WERI-Rb-1 (cell line): ENCODE results near the gene LRIT2.

Source experiments
- DNase-seq: peaks from one replicate; pipeline ENCODE4 v3.0.0-alpha.2; 2020
- H3K27ac ChIP-seq: fragments of 250-450 bp; sonication (Bioruptor Pico); 2 replicates; pipeline ENCODE4 v1.5.1; 2020; ENCODE audit warnings: mild to moderate bottlenecking, moderate library complexity
- H3K27me3 ChIP-seq: fragments of 250-450 bp; sonication (Bioruptor Pico); 2 replicates; pipeline ENCODE4 v1.5.1; 2021; ENCODE audit warnings: mild to moderate bottlenecking, low read depth, moderate library complexity; ENCODE audit not compliant: insufficient read depth, severe bottlenecking
- H3K36me3 ChIP-seq: fragments of 250-450 bp; sonication (Bioruptor Pico); 2 replicates; pipeline ENCODE4 v1.5.1; 2020; ENCODE audit warnings: mild to moderate bottlenecking, moderate library complexity
- H3K4me3 ChIP-seq: 2 replicates; pipeline ENCODE4 v1.5.1; 2011; ENCODE audit warnings: low read depth, mild to moderate bottlenecking, control low read depth, low read length
- H3K9me3 ChIP-seq: fragments of 250-450 bp; sonication (Bioruptor Pico); 2 replicates; pipeline ENCODE4 v1.5.1; 2021; ENCODE audit warnings: mild to moderate bottlenecking, moderate library complexity; ENCODE audit not compliant: severe bottlenecking
- TF ChIP-seq, protein P1 (sequence below): IDR thresholded peaks from 2 replicates; pipeline ENCODE4 v1.5.1; 2011; ENCODE audit warnings: low read depth, mild to moderate bottlenecking, control low read depth, inconsistent platforms, low read length

Gene LRIT2

DNA sequence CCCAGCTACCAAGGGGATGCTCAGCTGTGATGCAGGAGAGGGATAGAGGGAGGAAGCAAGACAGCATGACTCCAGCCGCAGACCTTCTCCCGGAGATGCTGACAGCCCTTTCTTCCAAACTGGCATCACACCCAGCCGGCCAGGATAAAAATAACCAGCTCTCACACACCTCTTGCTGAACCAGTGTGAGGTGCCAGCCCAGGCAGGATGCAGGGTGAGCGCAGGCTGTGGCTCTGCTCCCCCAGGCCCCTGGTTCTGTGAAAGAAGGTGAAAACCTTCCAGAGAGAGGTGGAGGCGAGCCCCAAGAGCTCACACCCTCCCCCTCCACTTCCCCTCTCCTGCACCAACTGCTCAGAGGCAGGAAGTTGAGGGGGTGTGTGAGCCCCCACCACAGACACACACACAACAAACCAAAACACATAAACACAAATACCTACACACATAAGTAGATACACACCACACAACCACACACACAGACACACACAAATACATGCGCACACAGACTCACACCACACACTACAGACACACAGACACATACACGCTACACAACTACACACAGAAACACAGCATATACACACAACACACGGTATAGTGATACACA lies 47.7 kb downstream of the LRIT2 start:
- no peaks in the 10 kb centered on the region for H3K36me3 ChIP-seq
- no peak overlapping the region for H3K27ac ChIP-seq
- no peak for DNase-seq
- no peaks in the 10 kb centered on the region for H3K27me3 ChIP-seq
- H3K9me3 ChIP-seq = peaks cover 12% of the 10 kb centered on the region
- H3K4me3 ChIP-seq = no peak overlapping the region
- TF ChIP-seq, protein P1, sequence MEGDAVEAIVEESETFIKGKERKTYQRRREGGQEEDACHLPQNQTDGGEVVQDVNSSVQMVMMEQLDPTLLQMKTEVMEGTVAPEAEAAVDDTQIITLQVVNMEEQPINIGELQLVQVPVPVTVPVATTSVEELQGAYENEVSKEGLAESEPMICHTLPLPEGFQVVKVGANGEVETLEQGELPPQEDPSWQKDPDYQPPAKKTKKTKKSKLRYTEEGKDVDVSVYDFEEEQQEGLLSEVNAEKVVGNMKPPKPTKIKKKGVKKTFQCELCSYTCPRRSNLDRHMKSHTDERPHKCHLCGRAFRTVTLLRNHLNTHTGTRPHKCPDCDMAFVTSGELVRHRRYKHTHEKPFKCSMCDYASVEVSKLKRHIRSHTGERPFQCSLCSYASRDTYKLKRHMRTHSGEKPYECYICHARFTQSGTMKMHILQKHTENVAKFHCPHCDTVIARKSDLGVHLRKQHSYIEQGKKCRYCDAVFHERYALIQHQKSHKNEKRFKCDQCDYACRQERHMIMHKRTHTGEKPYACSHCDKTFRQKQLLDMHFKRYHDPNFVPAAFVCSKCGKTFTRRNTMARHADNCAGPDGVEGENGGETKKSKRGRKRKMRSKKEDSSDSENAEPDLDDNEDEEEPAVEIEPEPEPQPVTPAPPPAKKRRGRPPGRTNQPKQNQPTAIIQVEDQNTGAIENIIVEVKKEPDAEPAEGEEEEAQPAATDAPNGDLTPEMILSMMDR = no peak

DNA sequence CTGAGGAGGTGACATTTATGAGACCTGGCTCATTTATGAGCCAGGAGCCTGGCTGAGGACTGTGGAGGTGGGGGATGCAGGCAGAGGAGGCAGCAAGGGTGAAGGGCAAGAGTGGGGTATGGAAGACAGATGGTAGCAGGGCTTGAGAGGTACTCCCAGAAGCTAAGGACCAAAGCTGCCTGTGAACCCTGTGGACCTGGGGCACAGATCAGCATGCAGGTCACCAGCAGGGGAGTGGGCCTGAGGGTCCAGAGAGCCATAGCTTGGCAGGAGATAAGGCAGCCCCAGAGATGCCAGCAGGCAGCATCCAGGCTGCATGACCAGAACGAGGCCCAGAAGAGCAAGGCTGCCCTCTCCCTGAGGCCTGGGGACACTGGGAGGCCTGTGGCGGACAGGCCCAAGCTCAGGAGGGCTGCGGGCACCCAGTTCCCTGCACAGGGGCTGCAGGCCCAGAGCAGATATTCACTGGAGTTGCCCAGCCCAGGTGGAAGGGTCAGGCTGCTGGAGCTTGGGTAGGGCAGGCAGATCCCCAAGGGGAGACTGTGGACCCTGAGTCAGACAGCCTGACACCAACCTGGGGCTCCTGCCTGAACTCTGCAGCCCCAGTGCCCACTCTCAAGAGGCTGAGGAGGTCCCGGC lies 48.4 kb downstream of the LRIT2 start:
- H3K27ac ChIP-seq = no peak overlapping the region
- H3K36me3 ChIP-seq = no peaks in the 10 kb centered on the region
- no peak overlapping the region for H3K4me3 ChIP-seq
- TF ChIP-seq, protein P1 = no peak
- peaks cover 8% of the 10 kb centered on the region for H3K9me3 ChIP-seq
- DNase-seq = no peak
- H3K27me3 ChIP-seq = no peaks in the 10 kb centered on the region

DNA sequence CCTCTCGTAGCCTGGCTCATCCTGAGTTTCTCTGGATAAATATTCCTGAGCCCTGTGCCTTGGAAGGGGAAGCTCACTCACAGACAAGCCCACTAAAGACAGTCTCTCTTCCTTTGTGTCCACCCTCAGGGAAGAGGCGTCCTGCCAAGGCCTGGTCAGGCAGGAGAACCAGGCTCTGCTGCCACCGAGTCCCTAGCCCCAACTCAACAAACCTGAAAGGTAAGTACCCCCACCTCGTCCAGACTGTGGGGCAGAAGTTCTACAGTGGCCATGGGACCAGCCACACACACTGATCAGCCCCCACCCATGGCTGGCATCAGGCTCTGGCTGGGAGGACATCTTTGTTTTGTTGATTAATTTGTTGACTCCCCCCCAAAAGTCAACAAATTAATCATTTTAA lies 49.0 kb downstream of the LRIT2 start:
- no peaks in the 10 kb centered on the region for H3K27me3 ChIP-seq
- no peak overlapping the region for H3K27ac ChIP-seq
- H3K9me3 ChIP-seq = peaks cover 8% of the 10 kb centered on the region
- H3K36me3 ChIP-seq = no peaks in the 10 kb centered on the region
- no peak overlapping the region for H3K4me3 ChIP-seq
- no peak for DNase-seq
- TF ChIP-seq, protein P1 = no peak

DNA sequence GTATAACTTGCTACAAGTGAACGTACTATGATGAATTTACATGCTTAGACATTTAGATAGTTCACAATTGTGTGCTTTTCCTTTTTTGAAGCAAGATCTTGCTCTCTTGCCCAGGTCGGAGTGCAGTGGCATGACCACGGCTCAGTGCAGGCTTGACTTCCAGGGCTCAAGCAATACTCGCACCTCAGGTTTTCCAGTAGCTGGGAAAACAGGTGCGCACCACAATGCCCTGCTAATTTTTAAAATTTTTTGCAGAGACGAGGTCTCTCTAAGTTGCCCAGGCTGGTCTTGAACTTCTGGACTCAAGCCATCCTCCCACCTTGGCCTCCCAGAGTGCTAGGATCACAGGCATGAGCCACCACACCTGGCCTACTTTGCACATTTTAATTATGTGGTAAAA lies 49.9 kb downstream of the LRIT2 start:
- Histone ChIP-seq H3K9me3 (peaks cover 3% of the 10 kb centered on the region), H3K27me3 (no peaks in the 10 kb centered on the region), H3K4me3 (no peak overlapping the region), H3K36me3 (no peaks in the 10 kb centered on the region), H3K27ac (no peak overlapping the region)
- no peak for DNase-seq
- TF ChIP-seq, protein P1 = no peak

DNA sequence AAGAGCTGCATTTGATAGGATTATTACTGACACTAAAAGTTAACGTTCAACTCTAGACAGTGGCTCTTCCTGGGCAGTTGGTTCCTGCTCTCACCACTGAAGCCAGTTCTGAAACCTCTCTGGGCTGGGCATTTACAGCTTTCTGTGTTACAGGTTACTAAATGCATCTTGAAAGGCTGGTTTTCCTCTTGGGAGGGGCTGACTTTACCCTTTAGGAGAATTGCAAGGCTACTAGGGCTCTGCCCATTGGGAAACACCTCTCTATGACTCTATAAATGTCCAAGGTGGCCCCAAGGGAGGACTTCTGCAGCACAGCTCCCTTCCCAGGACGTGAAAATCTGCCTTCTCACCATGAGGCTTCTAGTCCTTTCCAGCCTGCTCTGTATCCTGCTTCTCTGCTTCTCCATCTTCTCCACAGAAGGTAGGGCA lies 51.8 kb downstream of the LRIT2 start, which contains the start of gene GPR15LG:
TSS of gene GPR15LG (plus strand) at position 301 of the 429 bp plus-strand sequence. CDS start at position 352, 51 bp downstream.
- no peaks in the 10 kb centered on the region for H3K36me3 ChIP-seq
- no peaks in the 10 kb centered on the region for H3K9me3 ChIP-seq
- H3K4me3 ChIP-seq = no peak within 1 kb of the TSS
- TF ChIP-seq, protein P1 = no peak
- DNase-seq = no peak
- H3K27me3 ChIP-seq = no peaks in the 10 kb centered on the region
- no peak within 1 kb of the TSS for H3K27ac ChIP-seq
